GM21723 (cell line): ENCODE results near the gene GDPD4.

Experiments used
- ATAC-seq: cut with Tn5 transposase; IDR thresholded peaks from one replicate; pipeline ENCODE4 v1.9.1; 2021; ENCODE audit warnings: mild to moderate bottlenecking, moderate library complexity; ENCODE audit not compliant: unreplicated experiment

GDPD4 gene

DNA sequence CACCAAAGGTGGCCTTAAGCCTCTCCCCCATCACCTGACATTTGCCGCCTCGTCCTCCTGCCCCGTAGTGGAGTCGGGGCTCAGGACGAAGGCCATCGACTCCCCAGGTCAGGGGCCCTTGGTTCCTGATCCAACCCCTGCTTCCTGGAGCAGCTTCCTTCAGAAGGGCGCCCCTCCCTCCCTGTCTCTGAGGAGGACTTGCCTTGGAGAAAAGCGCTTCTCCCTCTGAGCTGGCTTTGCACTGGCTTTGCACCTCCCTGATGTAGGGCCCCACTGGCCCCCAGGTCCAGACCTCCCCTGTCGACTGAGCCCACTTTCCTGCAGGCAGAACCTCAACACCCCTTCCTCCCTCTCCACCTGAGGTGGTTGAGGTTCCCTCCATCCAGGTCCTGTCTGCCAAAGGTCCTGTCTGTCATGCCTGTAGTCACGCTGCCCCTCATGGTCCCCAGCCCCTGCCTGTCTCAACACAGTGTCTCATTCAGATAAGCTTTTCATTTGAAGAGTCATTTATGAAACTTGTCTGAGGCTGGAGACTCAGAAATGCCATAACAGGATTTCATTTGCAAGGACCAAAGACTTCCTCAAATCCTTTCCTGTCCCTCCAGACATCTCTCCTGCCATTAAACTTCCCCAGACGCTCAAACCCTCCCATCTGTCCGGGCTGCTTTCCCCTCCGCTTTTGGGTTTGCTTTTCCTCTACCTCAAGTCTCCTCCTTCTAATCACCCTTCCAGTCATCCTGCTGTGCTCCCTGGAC lies 95.0 kb downstream of the GDPD4 start:
- ATAC-seq = no peak

DNA sequence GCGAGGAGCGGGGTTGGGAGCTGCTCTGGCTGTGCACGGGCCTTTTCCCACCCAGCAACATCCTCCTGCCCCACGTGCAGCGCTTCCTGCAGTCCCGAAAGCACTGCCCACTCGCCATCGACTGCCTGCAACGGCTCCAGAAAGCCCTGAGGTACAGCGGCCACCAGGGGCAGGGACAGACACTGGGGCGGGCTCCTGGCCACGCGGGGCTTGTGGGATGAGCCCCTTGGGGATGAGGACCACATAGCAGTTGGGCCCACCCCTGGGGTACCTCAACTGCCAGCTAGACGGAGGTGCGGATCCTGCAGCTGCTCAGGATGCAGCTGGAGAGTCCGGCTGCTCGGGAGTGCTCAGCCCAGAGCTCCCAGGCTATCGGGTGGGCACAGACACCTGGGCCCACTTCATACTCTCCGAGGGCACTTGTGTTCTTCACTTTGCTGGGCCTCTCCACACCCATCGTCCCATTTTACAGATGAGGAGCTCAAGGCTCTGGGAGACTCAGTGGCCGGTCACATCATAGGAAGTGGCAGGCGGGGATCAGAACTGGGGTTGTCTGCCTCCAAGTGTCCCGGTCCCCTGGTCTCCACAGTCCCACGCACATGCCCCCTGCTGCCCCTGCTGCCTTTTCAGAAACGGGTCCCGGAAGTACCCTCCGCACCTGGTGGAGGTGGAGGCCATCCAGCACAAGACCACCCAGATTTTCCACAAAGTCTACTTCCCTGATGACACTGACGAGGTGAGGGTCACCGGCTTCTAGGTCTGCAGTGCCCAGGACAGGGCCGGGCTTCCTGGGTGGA lies 95.8 kb downstream of the GDPD4 start:
- no peak for ATAC-seq

DNA sequence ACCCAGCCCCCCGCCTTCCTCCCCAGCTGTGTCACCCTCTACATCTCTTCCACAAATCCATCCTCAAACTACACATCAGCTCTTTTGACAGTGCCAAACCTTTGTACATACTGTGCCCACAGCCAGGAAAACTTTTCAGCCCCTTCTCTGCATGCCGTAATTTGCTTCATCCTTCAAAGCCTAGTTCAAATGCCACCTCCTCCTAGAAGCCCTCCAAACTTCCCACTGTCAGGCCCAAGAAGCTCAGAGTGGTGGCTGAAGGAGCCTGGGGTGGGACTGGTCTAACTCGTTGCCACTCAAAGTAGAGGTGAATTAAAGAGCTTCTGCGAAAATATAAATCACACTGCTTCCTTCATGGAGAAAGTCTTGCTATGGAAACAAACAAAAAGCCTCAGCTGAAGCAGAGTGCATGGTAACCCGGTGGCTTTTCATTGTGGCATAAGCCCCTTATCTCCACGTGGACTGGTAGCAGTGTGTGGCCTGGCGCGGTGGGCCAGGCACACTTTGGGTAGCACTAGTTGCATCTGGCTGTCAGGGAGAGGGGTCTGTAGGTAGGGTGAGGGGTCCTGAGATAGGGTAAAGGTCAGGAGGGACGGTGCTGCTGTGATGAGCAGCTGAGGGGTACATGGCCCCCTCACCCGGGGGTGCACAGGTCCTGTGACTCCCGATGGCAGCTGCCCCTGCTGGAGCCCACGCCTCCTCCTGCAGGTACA lies 96.6 kb downstream of the GDPD4 start:
- ATAC-seq = no peak

DNA sequence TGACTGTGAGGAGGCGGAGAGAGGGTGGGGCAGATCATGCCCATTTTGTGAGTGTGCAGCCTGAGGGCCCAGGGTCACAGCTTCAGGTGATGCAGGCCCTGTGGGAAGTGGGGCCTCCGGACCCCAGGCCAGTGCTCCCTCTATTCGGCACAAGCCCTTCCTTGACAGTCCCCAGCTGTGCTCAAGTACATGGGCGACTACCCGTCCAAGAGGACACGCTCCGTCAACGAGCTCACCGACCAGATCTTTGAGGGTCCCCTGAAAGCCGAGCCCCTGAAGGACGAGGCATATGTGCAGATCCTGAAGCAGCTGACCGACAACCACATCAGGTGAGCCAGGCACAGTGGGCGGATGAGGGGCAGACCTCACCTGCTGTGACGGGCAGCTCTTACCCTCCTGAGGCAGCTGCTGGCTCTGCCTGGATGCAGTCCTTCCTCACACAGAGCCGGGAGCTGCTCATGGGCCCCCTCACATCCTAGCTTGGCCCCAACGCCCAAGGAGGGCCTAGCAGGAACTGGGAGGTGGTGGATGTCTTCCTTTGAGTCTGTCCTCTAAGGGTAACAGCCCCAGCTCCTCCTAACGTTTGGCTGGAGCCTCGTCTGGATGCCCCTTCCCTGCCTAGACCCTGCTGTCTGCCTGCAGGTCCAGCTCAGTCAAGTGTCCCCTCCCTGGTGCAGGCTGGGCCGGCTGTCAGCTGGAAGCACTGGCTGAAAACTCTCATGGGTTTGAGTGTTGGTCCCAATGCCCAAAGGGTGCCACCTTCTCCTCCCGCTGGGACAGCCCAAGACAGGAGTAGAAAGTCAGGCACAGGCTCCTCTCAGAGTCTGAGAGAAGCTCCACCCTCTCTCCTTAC lies 97.4 kb downstream of the GDPD4 start:
- ATAC-seq = no peak

DNA sequence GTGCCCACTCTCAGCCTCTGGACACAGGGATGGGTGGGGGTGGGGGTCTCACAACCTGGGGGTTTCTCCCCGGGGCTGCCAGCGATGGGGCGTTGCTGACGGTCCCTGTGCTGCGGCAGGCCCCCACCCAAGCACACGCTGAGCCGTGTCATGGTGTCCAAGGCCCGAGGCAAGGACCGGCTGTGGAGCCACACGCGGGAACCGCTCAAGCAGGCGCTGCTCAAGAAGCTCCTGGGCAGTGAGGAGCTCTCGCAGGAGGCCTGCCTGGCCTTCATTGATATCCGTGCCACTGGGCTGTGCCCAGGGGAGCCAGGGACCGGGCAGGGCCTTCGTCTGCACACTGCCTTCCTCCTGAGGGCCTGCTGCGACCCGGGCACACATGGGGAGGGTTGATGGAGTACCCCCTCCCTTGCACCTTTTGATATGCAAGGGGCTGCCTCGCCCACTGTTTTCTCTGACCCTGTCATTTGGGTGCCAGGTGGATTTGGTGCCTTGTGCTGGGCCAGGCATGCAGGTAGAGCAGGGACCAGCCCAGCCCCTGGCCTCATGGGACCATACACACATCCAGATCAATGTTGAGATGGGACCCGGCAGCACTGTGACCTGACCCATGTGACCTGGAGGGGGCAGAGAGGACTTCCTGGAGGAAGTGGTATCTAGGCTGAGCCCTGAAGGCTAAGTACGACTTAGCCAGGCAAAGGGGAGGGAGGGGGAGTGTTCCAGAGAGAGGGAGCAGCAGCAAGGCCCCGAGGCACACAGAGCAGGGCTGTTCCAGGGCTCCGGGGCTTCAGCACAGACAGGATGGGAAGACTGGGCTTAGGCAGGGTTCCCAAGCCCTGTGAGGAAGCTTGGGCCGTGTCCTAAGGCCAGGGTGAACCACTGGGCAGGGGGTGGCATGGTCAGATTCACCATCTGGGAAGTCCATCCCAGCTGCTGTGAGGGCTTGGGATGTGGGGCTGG lies 98.3 kb downstream of the GDPD4 start:
- ATAC-seq = no peak

DNA sequence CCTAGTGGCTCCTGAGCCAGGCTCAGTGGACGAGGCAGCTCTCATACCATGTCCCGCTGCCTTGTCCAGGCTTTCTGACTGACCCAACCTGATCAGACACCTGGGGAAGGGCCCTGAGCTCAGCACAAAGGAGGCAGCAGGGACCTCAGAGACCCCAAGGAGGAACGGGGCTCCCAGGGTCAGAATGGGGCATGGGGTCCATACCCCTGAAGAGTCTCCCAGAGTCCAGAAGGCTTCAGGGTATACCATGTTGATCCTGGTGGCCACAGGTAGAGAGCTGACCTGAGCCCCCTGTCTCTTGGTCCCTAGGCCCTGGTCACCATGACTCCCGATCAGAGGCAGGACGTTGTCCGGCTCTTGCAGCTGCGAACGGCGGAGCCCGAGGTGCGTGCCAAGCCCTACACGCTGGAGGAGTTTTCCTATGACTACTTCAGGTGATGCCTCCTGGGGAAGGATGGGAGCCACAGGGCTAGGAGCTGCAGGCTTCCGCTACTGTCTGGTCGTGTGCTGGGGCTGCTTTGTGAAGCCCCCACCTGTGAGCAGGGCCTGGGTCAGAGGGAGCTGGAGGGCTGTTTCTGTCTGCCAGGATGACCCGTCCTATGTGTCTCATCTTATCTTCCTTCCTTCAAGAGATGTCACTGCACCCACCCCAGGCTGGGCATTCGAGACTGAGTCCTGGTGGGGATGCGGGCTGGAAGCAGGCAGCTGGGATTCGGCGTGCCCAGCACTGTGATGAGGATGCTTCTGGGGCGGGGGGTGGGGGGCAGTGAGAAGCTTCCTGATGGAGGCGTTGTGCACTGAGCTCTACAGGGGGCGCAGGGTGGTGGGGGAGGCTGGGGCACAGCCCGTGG lies 99.3 kb downstream of the GDPD4 start:
- ATAC-seq = no peak

DNA sequence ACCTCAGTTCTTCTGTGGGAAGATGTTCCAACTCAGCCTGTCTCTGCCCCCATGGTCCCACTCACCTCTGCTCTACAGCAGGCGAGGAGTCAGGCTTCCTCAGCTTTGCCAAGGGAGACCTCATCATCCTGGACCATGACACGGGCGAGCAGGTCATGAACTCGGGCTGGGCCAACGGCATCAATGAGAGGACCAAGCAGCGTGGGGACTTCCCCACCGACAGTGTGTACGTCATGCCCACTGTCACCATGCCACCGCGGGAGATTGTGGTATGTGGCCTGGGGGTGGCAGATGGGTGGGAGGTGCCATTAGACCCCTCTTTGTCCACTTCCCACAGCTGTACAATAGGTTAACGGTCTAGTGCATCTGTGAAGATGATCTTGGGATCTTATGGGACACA lies 100.1 kb downstream of the GDPD4 start:
- no peak for ATAC-seq

DNA sequence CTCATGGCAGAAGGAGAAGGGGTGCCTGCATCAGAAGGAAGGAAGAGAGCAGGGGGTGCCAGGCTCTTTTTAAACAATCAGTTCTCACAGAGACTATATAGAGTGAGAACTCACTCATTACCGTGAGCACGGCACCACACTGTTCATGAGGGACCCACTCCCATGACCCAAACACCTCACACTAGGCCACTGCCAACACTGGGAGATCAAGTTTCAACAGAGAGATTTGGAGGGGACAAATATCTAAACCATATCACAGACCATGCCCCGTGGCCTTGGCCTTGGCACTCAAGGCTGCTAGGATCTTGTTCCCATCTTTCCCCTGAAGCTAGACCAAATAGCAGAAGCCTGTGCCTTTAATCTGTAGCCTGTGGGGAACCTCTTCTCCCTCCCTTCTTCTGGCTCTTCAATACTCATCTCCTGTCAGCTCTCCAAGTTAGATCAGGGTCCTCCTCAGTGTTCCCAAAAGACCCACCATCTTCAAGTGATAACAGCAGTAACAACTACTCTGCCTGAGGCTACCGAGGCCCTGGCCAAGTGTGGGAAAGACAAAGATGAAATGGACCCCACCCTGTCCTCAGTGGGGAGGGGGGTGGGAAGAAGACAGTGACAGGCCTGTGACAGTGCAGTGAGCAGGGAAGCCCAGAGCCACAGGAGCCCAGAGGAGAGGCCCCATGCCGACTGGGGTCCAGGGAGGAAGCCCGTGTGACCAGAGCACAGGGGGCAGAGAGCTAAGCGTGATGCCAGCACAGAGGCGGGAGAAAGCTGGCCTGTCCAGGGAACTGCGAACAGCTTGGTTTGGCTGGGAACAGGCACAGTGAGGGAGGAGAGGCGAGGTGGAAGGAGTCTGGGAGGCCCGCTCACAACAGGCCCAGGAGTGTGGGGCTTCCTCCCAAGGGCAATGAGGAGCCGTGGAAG lies 100.9 kb downstream of the GDPD4 start:
- no peak for ATAC-seq

DNA sequence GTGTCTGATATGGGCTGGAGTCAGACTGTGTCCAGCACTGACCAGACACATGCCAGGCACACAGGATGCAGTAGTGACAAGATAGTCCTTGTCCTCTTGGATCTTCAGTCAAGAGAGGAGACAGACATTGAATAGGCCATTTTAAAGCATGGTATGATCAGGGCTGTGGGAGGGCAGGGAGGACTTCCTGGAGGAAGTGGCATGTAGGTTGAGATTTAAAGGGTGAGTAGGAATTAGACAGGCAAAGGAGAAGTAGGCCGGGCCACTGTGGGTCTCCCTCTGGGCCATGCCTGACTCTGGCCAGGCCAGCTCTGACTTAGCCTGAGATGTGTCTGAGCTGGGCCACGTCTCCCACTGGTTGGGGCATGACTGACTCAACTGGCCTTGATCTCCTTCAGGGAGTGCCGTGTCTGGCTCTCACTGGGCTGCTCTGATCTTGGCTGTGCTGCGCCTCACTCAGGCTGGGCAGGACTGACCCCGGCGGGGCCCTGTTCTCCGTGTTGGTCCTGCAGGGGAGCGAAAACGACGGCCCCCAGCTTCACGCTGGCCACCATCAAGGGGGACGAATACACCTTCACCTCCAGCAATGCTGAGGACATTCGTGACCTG lies 102.2 kb downstream of the GDPD4 start:
- no peak for ATAC-seq

DNA sequence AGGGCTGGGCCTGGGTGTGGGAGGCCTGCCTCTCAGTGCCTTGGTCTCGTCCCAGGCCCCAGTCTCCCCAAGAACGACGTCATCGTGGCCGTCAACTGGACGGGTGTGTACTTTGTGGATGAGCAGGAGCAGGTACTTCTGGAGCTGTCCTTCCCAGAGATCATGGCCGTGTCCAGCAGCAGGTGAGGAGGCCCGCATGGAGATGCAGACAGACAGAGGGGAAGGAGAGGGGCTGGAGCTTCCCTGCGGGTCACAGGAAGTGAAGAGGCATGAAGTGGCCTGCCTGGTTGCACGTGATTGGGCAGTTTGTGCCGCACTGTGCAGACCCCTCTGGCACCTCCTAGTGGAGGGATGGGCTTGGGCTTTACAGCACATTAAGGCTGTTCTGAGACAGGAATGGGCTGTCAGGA lies 103.0 kb downstream of the GDPD4 start:
- no peak for ATAC-seq

DNA sequence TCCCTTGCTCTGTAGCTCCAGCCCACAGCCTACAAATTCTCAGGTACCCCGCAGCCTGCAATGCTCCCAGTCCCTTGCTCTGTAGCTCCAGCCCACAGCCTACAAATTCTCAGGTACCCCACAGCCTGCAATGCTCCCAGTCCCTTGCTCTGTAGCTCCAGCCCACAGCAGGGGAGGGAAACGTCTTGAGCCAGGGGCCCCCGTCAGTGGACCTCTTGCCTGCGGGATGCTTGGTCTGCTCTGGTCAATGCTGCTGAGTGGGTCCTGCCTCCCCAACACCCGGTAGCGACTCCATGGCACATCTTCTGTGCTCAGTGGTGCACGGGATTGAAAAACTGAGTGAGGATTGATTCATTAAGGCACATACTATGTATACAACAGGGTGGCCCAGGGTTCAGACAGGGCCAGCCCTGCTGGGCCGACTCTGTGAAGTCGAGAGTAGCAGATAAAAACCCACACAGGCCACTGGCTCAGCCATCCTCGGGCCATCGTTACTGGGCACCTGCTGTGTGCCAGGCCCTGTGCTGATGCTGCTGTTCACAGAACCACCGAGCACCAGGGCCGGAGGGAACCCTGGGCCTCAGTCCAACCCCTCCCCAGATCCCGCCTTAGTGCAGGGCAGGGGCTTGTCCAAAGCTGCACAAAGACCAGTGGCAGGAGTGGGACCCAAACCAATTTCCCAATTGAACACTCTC lies 103.7 kb downstream of the GDPD4 start:
- no peak for ATAC-seq

DNA sequence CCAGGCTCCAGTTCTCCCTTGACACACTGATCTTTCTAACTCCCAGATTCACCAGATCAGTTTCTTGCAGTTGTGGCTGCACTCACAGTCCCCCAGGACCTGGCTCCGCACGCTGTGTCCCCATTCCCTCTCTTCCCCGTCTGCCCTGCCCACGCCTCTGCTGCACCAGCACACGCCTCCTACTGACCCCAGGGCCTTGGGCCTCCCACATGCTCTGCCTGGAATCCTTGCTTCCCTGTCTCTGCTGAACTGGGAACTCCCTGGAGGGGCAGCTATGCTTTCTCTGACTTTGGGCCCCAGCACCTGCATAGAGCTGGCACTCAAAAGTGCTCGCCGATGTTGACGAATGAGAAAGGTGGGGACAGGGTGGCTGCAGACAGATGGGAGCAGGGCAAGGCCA lies 104.5 kb downstream of the GDPD4 start:
- ATAC-seq = no peak

DNA sequence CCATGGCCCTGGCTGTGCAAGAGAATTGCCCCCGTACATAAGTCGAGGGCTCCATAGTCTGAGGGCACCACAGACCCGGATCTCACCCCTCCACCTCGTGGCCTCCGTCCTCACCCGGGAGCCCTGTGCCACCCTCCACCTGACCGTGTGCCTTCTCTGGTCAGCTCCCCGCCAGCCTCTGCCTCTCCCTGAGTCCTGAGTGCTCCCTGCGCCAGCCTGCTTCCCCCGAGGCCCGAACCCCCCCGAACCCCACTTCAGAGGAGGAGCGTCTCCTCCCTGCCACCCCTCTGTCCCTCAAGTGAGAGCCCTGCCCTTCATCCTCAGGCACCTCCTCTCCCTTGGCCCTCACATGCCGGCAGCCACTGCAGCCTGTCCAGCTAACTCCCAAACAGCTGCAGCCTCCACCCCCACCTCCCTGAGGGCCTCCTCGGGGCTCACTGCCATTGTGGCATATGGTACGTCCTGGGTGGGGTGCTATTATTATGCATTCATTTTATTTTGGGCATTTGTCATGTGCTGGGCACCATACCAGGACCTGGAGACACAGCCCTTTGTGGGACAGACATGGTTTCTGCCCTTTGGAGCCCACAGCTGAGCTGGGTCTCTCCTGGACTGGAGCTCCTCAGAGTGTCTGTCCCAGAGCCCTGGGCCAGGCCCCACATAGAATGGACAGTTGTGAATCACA lies 106.3 kb downstream of the GDPD4 start:
- ATAC-seq = no peak

DNA sequence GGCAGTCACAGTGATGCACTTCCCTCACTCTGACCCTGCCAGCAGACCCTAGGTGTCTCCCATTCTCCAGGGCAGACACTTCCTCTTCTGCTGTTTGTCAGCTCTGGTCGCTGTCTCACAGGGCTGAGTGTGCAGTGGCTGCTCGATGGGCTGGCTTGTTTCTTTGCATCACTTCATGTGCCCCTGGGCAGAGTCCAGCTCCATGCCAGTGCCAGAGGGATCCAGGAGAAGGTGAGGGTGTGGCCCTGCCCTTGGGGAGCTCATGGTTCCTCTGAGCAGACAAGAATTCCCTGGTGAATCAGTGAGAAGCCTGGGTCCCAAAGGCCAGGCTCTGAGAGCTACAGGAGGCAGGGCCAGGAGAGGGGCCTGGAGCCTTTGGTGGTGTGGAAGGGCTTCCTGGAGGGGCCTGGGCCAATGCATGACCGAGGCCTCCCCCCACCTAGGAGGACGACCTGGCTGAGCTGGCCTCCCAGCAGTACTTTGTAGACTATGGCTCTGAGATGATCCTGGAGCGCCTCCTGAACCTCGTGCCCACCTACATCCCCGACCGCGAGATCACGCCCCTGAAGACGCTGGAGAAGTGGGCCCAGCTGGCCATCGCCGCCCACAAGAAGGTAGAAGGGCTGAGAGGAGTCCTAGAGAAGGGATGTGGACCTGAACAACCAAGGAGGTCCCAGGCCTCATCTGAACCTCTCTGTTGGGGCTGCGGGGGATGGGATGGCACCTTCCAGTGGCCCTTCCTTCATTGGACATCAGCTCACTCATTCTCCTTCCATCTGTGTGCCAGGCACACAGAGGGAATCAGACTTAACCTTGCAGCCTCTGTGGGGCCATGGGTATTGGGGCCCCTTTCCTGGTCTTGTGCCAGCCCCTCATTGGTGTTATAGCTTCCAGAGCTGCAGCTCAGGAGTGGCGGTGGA lies 107.3 kb downstream of the GDPD4 start:
- ATAC-seq = no peak

DNA sequence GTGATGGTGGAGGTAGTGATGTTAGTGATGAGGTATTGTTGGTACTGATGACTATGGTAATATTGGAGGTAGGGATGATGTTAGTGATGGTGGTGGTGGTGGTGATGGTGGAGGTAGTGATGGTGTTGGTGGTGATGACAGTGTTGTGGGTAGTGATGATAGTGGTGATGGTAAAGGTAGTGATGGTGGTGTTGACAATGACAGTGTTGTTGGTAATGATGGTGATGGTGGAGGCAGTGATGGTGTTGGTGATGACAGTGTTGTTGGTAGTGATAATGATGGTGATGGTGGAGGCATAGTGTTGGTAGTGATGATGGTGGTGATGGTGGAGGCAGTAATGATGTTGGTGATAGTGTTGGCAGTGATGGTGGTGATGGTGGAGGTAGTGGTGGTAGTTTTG lies 108.3 kb downstream of the GDPD4 start:
- ATAC-seq = no peak
